Skin epidermis (tissue), 12 donors: Measurements from ENCODE around the gene KCNK3.

ENCODE experiments used
- H3K27ac ChIP-seq, 21 experiments: fragments of 200-600 bp; sonication (generic) in 11 of 21; one replicate each; pipeline ENCODE4 v1.5.0; 2020; ENCODE audit warnings: mild to moderate bottlenecking in 3 of 21, inconsistent platforms in 2 of 21, moderate library complexity in 2 of 21
- H3K4me3 ChIP-seq, 7 experiments: fragments of 200-600 bp; sonication (generic) in 2 of 7; one replicate each; pipeline ENCODE4 v1.5.0; 2020; ENCODE audit warnings: inconsistent platforms in 2 of 7, mild to moderate bottlenecking in 2 of 7, moderate library complexity in 1 of 7

The KCNK3 gene

GRCh38 chr2:26723991-26724750, 31.6 kb downstream of the KCNK3 start:
- Histone ChIP-seq H3K27ac (peak overlapping the region in 8 of 21 experiments; percentile 18 to 73 (median 42)), H3K4me3 (no peak overlapping the region)

- Histone ChIP-seq H3K4me3 (no peak overlapping the region), H3K27ac (peak overlapping the region in 5 of 21 experiments; percentile 19 to 73 (median 45))
Measured at GRCh38 chr2:26724784-26725520, 32.4 kb downstream of the KCNK3 start.

GRCh38 chr2:26725521-26725820, 32.9 kb downstream of the KCNK3 start:
- no peak overlapping the region for H3K27ac ChIP-seq
- no peak overlapping the region for H3K4me3 ChIP-seq

GRCh38 chr2:26726228-26726627, 33.7 kb downstream of the KCNK3 start:
- Histone ChIP-seq H3K27ac (no peak overlapping the region), H3K4me3 (no peak overlapping the region)

GRCh38 chr2:26727641-26728561, 35.4 kb downstream of the KCNK3 start:
- no peak overlapping the region for H3K4me3 ChIP-seq
- H3K27ac ChIP-seq = no peak overlapping the region

GRCh38 chr2:26729311-26729710, 36.8 kb downstream of the KCNK3 start:
- Histone ChIP-seq H3K4me3 (no peak overlapping the region), H3K27ac (no peak overlapping the region)

- Histone ChIP-seq H3K4me3 (no peak overlapping the region), H3K27ac (no peak overlapping the region)
Measured at GRCh38 chr2:26730549-26731344, 38.2 kb downstream of the KCNK3 start.

GRCh38 chr2:26731714-26732113, 39.2 kb downstream of the KCNK3 start:
- Histone ChIP-seq H3K4me3 (no peak overlapping the region), H3K27ac (no peak overlapping the region)

GRCh38 chr2:26732446-26732845, 39.9 kb downstream of the KCNK3 start:
- Histone ChIP-seq H3K4me3 (no peak overlapping the region), H3K27ac (no peak overlapping the region)

GRCh38 chr2:26733413-26733812, 40.9 kb downstream of the KCNK3 start:
- Histone ChIP-seq H3K4me3 (no peak overlapping the region), H3K27ac (no peak overlapping the region)

GRCh38 chr2:26735097-26735496, 42.6 kb downstream of the KCNK3 start:
- H3K4me3 ChIP-seq = no peak overlapping the region
- H3K27ac ChIP-seq = no peak overlapping the region

GRCh38 chr2:26735883-26736588, 43.5 kb downstream of the KCNK3 start:
- H3K27ac ChIP-seq = no peak overlapping the region
- H3K4me3 ChIP-seq = no peak overlapping the region

GRCh38 chr2:26737221-26737620, 44.7 kb downstream of the KCNK3 start:
- Histone ChIP-seq H3K4me3 (no peak overlapping the region), H3K27ac (no peak overlapping the region)

- no peak overlapping the region for H3K27ac ChIP-seq
- no peak overlapping the region for H3K4me3 ChIP-seq
Measured at GRCh38 chr2:26738481-26738880, 46.0 kb downstream of the KCNK3 start.

- H3K4me3 ChIP-seq = no peak overlapping the region
Measured at GRCh38 chr2:26739514-26739913, 47.0 kb downstream of the KCNK3 start.

GRCh38 chr2:26740346-26740745, 47.8 kb downstream of the KCNK3 start:
- no peak overlapping the region for H3K27ac ChIP-seq
- no peak overlapping the region for H3K4me3 ChIP-seq

More at GRCh38 chr2:26739514-26739913, 47.0 kb downstream of the KCNK3 start:
- no peak overlapping the region for H3K27ac ChIP-seq

GRCh38 chr2:26740890-26741302, 48.4 kb downstream of the KCNK3 start:
- H3K4me3 ChIP-seq = no peak overlapping the region
- H3K27ac ChIP-seq = no peak overlapping the region

- H3K27ac ChIP-seq = no peak overlapping the region
- H3K4me3 ChIP-seq = no peak overlapping the region
Measured at GRCh38 chr2:26742048-26742770, 49.7 kb downstream of the KCNK3 start.
